K562 (cell line): ENCODE measurements around the gene MRPL30. TPM values are rescaled to one million over a fixed set of nuclear protein-coding genes. Genes with fewer than 3 reads are reported as not detected.

Source experiments
- ATAC-seq: fragments of 200-7000 bp; cut with Tn5 transposase; 3 replicates; pipeline ENCODE4 v1.9.1; 2020; ENCODE audit warnings: moderate library complexity
- BruUV-seq: library from RNA; stranded (reverse); fragments of 400-500 nt; replicated peaks from 2 replicates; lab custom pipeline; 2021; lab: Mats Ljungman, UMichigan
- CTCF ChIA-PET: fragments of 300-600 bp; formaldehyde crosslinking; extraction: SDS; loops from one replicate; lab custom pipeline; 2021; ENCODE audit warnings: low intra/inter-chr PET ratio; lab: Yijun Ruan, JAX
- POLR2A ChIA-PET: fragments of 300-600, 350-650 bp; sonication (Branson Sonifier 250); formaldehyde crosslinking; extraction: SDS; loops from one replicate; lab custom pipeline; 2021; ENCODE audit warnings: antibody characterized with exemption, inconsistent platforms; lab: Yijun Ruan, JAX
- DNase-seq, 4 experiments: peaks; one replicate each; pipeline versions ENCODE4 v3.0.0 to v3.0.0-alpha.2; 2011 to 2018; ENCODE audit warnings: low spot score in 3 of 4, mixed read lengths in 3 of 4; ENCODE audit errors: extremely low read depth in 1 of 4
- FAIRE-seq: peaks from 2 replicates; lab custom pipeline; 2011; peaks lifted over from hg19 to GRCh38; lab: Jason Lieb, UNC
- H2AFZ ChIP-seq: 2 replicates; pipeline ENCODE4 v1.6.0; 2011; ENCODE audit warnings: low read depth, low read length, control low read depth, inconsistent platforms
- H3K27ac ChIP-seq: fragments of 200-600 bp; 3 replicates; pipeline ENCODE4 v1.8.0; 2011; ENCODE audit warnings: low read depth, mild to moderate bottlenecking, control low read depth, inconsistent platforms, low read length, moderate library complexity, mixed read lengths; ENCODE audit errors: extremely low read depth
- H3K27me3 ChIP-seq, 2 experiments: fragments of 300-600 bp in 1 of 2; 2 replicates in 1 of 2; 3 replicates in 1 of 2; pipeline versions ENCODE4 v1.6.0 to v1.8.0; 2011; ENCODE audit warnings: inconsistent platforms in 2 of 2, low read length in 2 of 2, mild to moderate bottlenecking in 1 of 2, mixed read lengths in 1 of 2, moderate library complexity in 1 of 2; ENCODE audit not compliant: control insufficient read depth in 2 of 2, insufficient read depth in 2 of 2
- H3K36me3 ChIP-seq: fragments of 300-600 bp; 3 replicates; pipeline ENCODE4 v1.8.0; 2011; ENCODE audit warnings: mild to moderate bottlenecking, low read length, inconsistent platforms; ENCODE audit not compliant: control insufficient read depth, insufficient read depth
- H3K4me1 ChIP-seq, 2 experiments: fragments of 200-600 bp in 1 of 2; replicated peaks in 1 of 2; 2 replicates in 1 of 2; 3 replicates in 1 of 2; pipeline versions ENCODE4 v1.5.1 to v1.8.0; 2011; ENCODE audit warnings: inconsistent platforms in 2 of 2, low read length in 2 of 2, mild to moderate bottlenecking in 1 of 2, mixed read lengths in 1 of 2, moderate library complexity in 1 of 2; ENCODE audit not compliant: control insufficient read depth in 2 of 2, insufficient read depth in 2 of 2
- H3K4me2 ChIP-seq: 2 replicates; pipeline ENCODE4 v1.6.1; 2011; ENCODE audit warnings: low read length, control low read depth, inconsistent platforms, mixed read lengths; ENCODE audit not compliant: insufficient read depth
- H3K4me3 ChIP-seq: fragments of 200-600 bp; sonication (generic), shearing (Covaris generic); 2 replicates; pipeline ENCODE4 v1.5.1; 2016; ENCODE audit warnings: control low read depth, inconsistent platforms
- H3K79me2 ChIP-seq: fragments of 200-600 bp; 3 replicates; pipeline ENCODE4 v1.8.0; 2011; ENCODE audit warnings: low read length, inconsistent platforms; ENCODE audit not compliant: control insufficient read depth, insufficient read depth
- H3K9ac ChIP-seq, 2 experiments: 2 replicates each; pipeline versions ENCODE4 v1.6.0 to v1.6.1; 2011; ENCODE audit warnings: low read depth in 2 of 2, low read length in 2 of 2, control low read depth in 1 of 2, inconsistent platforms in 1 of 2, mild to moderate bottlenecking in 1 of 2, mixed read lengths in 1 of 2; ENCODE audit not compliant: insufficient read depth in 1 of 2
- H3K9me1 ChIP-seq: one replicate; pipeline ENCODE4 v1.6.0; 2011; ENCODE audit warnings: inconsistent platforms, mild to moderate bottlenecking, low read length, moderate library complexity; ENCODE audit not compliant: control insufficient read depth, insufficient read depth
- H3K9me3 ChIP-seq: replicated peaks from 2 replicates; pipeline ENCODE4 v1.5.1; 2011; ENCODE audit warnings: low read depth, low read length, inconsistent platforms; ENCODE audit not compliant: control insufficient read depth, insufficient read depth
- H4K20me1 ChIP-seq: replicated peaks from 2 replicates; pipeline ENCODE4 v1.6.1; 2011; ENCODE audit warnings: low read length, inconsistent platforms, mixed read lengths; ENCODE audit not compliant: control insufficient read depth, insufficient read depth
- ATF7 ChIP-seq: fragments of 450-650 bp; IDR thresholded peaks from 2 replicates; pipeline ENCODE4 v1.7.1; 2014; ENCODE audit warnings: mild to moderate bottlenecking, moderate library complexity
- DACH1 ChIP-seq: fragments of 450-650 bp; IDR thresholded peaks from 2 replicates; pipeline ENCODE4 v1.6.1; 2018; ENCODE audit not compliant: partially characterized antibody
- ESRRA ChIP-seq: fragments of 450-650 bp; IDR thresholded peaks from 2 replicates; pipeline ENCODE4 v1.6.1; 2014; ENCODE audit warnings: low read depth, mild to moderate bottlenecking, moderate library complexity, borderline replicate concordance
- MAFK ChIP-seq: IDR thresholded peaks from 2 replicates; pipeline ENCODE4 v1.6.1; 2011; ENCODE audit warnings: low read length, improper control_type of control experiment
- RB1 ChIP-seq: fragments of 450-650 bp; IDR thresholded peaks from 2 replicates; pipeline ENCODE4 v1.6.1; 2017; ENCODE audit warnings: low read depth, mild to moderate bottlenecking
- RBM25 ChIP-seq: fragments of 200-400 bp; formaldehyde crosslinking; IDR thresholded peaks from 2 replicates; pipeline ENCODE4 v1.6.1; 2018; ENCODE audit warnings: low read length, low read depth, moderate library complexity; ENCODE audit not compliant: severe bottlenecking
- ZNF232 ChIP-seq: sonication (generic); formaldehyde crosslinking; IDR thresholded peaks from 2 replicates; pipeline ENCODE4 v1.8.0; 2022; ENCODE audit warnings: mild to moderate bottlenecking, missing genetic modification reagents
- ZNF282 ChIP-seq: sonication (generic); formaldehyde crosslinking; IDR thresholded peaks from 2 replicates; pipeline ENCODE4 v1.8.1; 2023; ENCODE audit warnings: missing genetic modification reagents
- WGBS: fragments of 100-300 bp; shearing (Covaris generic); methylation state at CpG from one replicate; pipeline ENCODE4 v1.1.6; 2016; ENCODE audit warnings: low coverage, mixed read lengths; ENCODE audit not compliant: insufficient coverage; ENCODE audit errors: missing lambda C conversion rate; 5-methylcytosine and 5-hydroxymethylcytosine counted together
- in situ Hi-C: fragments of 300-500 bp; cut with MboI; formaldehyde crosslinking; loops from 4 replicates; pipeline ENCODE4 v1.15.0; 2018; ENCODE audit warnings: inconsistent platforms, mixed read lengths
- intact Hi-C: fragments of 100-400 bp; cut with micrococcal nuclease; formaldehyde crosslinking; loops from 2 replicates; pipeline ENCODE4 v1.14.2; 2022
- polyA plus RNA-seq, 8 experiments: library from polyadenylated mRNA; depleted of rRNA in 4 of 8; stranded (reverse) in 5 of 8; unstranded in 3 of 8; fragments of >200 nt; fragmentation: Nextera tagmentation in 2 of 8; fragmentation: Illumina TruSeq in 1 of 8; extraction: Ambion mirVana in 2 of 8; extraction: Trizol in 1 of 8; gene quantifications; 2 replicates each; pipeline versions ENCODE4 v1.2.1 to v1.2.3, GENCODE V29; 2011 to 2014; ENCODE audit warnings: inconsistent platforms in 1 of 8, missing spikeins in 1 of 8
- total RNA-seq, 7 experiments: library from RNA; depleted of rRNA in 6 of 7; stranded (reverse); fragments of >200 nt in 6 of 7; fragmentation: Illumina TruSeq in 2 of 7; extraction: Trizol in 2 of 7; gene quantifications; 2 replicates each; pipeline versions ENCODE4 v1.2.1 to v1.2.3, GENCODE V29; 2011 to 2021; ENCODE audit warnings: low replicate concordance in 1 of 7
- TF ChIP-seq, protein P1 (sequence below): fragments of 200-800 bp; sonication (Bioruptor generic); IDR thresholded peaks from 2 replicates; pipeline ENCODE4 v1.6.1; 2017; ENCODE audit warnings: missing genetic modification characterization, missing compliant biosample characterization
- TF ChIP-seq, protein P2 (sequence below): fragments of 450-650 bp; conservative IDR thresholded peaks from 2 replicates; pipeline ENCODE4 v1.6.1; 2016; ENCODE audit warnings: missing genetic modification characterization, low read depth, mild to moderate bottlenecking, control low read depth, missing compliant biosample characterization
- TF ChIP-seq, protein P3 (sequence below): conservative IDR thresholded peaks from 2 replicates; pipeline ENCODE4 v1.6.1; 2011; ENCODE audit warnings: low read depth, mild to moderate bottlenecking, low read length; ENCODE audit not compliant: control insufficient read depth

Gene MRPL30
- total and polyA plus RNA-seq, 9 of the 15 experiments (the other 6 are each of a cell fraction or from before 2014, with no cell fraction given), result 63.3 to 130 (median 87.0) TPM

DNA sequence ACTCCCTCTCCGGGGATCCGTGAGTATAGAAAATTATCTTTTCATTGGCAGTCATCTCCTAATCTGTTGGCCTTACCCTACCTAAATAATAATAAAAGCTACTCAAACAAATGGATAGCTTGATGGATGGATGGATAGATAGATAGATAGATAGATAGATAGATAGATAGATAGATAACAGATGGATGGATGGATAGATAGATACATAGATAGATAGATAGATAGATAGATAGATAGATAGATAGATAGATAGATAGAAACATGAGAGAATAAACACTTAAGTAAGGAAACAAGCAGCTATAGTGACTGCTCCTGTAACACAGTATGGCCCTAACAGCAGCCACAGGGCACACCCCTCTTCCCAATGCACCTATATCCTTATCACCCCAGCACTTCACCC, 35.1 kb downstream of the MRPL30 start:
- no peaks in the 10 kb centered on the region for H3K79me2 ChIP-seq
- in situ Hi-C loops, result no loop called here
- H3K4me3 ChIP-seq, result no peak overlapping the region
- H3K4me2 ChIP-seq, result no peak overlapping the region
- no peak for ATAC-seq
- POLR2A ChIA-PET, result no interaction called here
- no peaks in the 10 kb centered on the region for H3K36me3 ChIP-seq
- no TSS peak for BruUV-seq
- no peak overlapping the region for H3K27ac ChIP-seq
- TF ChIP-seq, protein P1, sequence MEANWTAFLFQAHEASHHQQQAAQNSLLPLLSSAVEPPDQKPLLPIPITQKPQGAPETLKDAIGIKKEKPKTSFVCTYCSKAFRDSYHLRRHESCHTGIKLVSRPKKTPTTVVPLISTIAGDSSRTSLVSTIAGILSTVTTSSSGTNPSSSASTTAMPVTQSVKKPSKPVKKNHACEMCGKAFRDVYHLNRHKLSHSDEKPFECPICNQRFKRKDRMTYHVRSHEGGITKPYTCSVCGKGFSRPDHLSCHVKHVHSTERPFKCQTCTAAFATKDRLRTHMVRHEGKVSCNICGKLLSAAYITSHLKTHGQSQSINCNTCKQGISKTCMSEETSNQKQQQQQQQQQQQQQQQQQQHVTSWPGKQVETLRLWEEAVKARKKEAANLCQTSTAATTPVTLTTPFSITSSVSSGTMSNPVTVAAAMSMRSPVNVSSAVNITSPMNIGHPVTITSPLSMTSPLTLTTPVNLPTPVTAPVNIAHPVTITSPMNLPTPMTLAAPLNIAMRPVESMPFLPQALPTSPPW (CRISPR knock-in tag), result no peak
- TF ChIP-seq DACH1, result peak; percentile 94
- CTCF ChIA-PET, result no interaction called here
- H3K9me3 ChIP-seq, result no peaks in the 10 kb centered on the region
- no peaks in the 10 kb centered on the region for H4K20me1 ChIP-seq
- no peaks in the 10 kb centered on the region for H3K9me1 ChIP-seq
- no peak overlapping the region for H3K9ac ChIP-seq
- intact Hi-C loops, result no loop called here
- no peak for FAIRE-seq
- no peak for DNase-seq
- H3K27me3 ChIP-seq, result no peaks in the 10 kb centered on the region
- WGBS, result 78% methylated on average over 2 of the region's 2 CpGs
- H2AFZ ChIP-seq, result no peak overlapping the region
- H3K4me1 ChIP-seq, result no peaks in the 10 kb centered on the region

DNA sequence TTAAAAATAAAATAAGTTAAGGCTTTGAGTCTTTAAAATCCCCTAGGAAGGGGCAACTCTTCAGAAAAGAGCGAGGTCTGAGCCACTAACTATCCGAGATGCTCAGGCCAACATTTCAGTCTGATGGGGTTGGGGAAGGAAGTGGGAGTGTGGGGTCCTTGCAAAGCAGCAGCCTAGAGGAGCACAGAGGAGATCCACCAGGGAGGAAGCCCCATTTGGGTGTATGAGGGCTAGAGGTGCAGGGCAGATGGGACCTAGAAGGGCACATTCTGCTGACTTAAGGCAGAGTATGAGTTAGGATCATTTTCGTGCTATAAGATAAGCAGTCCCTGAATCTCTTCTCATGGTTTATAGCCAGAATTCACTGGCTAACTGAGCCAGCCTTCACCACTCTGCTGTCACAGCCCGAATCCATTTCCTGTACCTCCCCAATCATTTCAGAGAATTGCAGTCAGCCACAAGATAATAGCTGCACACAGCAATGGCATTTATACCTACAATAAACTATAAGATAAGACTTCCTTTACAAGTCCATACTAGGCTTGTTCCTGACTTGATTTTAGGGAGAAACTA, 37.0 kb downstream of the MRPL30 start:
- 25% methylated on average over 4 of the region's 4 CpGs for WGBS
- Histone ChIP-seq H3K4me2 (no peak overlapping the region), H3K4me1 (no peaks in the 10 kb centered on the region), H3K36me3 (no peaks in the 10 kb centered on the region), H3K9ac (no peak overlapping the region), H3K27ac (no peak overlapping the region), H3K27me3 (no peaks in the 10 kb centered on the region), H3K9me3 (no peaks in the 10 kb centered on the region), H2AFZ (peak overlapping the region; percentile 34; the same call in 1 of the 2 replicates), H3K79me2 (no peaks in the 10 kb centered on the region), H3K4me3 (no peak overlapping the region), H4K20me1 (no peaks in the 10 kb centered on the region), H3K9me1 (no peaks in the 10 kb centered on the region)
- CTCF ChIA-PET, result no interaction called here
- DNase-seq (peak in 1 of 4 experiments; percentile 9), FAIRE-seq (no peak), ATAC-seq (peak; percentile 55)
- no TSS peak for BruUV-seq
- intact Hi-C loops (no loop called here), in situ Hi-C loops (no loop called here)
- POLR2A ChIA-PET, result interaction anchor here (1.3 kb wide), 1 partner anchor 15 kb away, joined by 3 read pairs; no protein-coding TSS in a partner anchor
- TF ChIP-seq ESRRA (no peak), ATF7 (no peak), MAFK (no peak), RBM25 (no peak), ZNF232 (CRISPR knock-in tag) (no peak), RB1 (no peak), ZNF282 (CRISPR knock-in tag) (no peak)
- TF ChIP-seq, protein P2, sequence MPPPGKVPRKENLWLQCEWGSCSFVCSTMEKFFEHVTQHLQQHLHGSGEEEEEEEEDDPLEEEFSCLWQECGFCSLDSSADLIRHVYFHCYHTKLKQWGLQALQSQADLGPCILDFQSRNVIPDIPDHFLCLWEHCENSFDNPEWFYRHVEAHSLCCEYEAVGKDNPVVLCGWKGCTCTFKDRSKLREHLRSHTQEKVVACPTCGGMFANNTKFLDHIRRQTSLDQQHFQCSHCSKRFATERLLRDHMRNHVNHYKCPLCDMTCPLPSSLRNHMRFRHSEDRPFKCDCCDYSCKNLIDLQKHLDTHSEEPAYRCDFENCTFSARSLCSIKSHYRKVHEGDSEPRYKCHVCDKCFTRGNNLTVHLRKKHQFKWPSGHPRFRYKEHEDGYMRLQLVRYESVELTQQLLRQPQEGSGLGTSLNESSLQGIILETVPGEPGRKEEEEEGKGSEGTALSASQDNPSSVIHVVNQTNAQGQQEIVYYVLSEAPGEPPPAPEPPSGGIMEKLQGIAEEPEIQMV, result no peak
- TF ChIP-seq, protein P3, sequence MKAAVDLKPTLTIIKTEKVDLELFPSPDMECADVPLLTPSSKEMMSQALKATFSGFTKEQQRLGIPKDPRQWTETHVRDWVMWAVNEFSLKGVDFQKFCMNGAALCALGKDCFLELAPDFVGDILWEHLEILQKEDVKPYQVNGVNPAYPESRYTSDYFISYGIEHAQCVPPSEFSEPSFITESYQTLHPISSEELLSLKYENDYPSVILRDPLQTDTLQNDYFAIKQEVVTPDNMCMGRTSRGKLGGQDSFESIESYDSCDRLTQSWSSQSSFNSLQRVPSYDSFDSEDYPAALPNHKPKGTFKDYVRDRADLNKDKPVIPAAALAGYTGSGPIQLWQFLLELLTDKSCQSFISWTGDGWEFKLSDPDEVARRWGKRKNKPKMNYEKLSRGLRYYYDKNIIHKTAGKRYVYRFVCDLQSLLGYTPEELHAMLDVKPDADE, result no peak
